KMS-11 (cell line): ENCODE data around the gene ZSCAN25.
"Not testable (repeated sequence)": the region's sequence is repeated elsewhere in the genome, so short reads cannot be mapped to it uniquely, and the experiment has no call there.

Source experiments
- H2AFZ ChIP-seq: fragments of 200-600 bp; sonication (generic); 2 replicates; pipeline ENCODE4 v1.6.1; 2016; ENCODE audit warnings: antibody characterized with exemption, mixed run types, low read depth
- H3K27ac ChIP-seq: fragments of 200-600 bp; sonication (generic); 2 replicates; pipeline ENCODE4 v1.6.1; 2016; ENCODE audit warnings: mild to moderate bottlenecking, mixed run types
- H3K27me3 ChIP-seq: fragments of 200-600 bp; sonication (generic); 2 replicates; pipeline ENCODE4 v1.6.1; 2017; ENCODE audit warnings: mild to moderate bottlenecking, low read depth, mixed run types, moderate library complexity; ENCODE audit not compliant: insufficient read depth
- H3K36me3 ChIP-seq: fragments of 200-600 bp; sonication (generic); 2 replicates; pipeline ENCODE4 v1.6.1; 2017; ENCODE audit warnings: mild to moderate bottlenecking, mixed run types; ENCODE audit not compliant: insufficient read depth
- H3K4me1 ChIP-seq: fragments of 200-600 bp; sonication (generic); 2 replicates; pipeline ENCODE4 v1.6.1; 2016; ENCODE audit warnings: mild to moderate bottlenecking, low read depth, mixed run types; ENCODE audit not compliant: poor library complexity, severe bottlenecking
- H3K4me2 ChIP-seq: fragments of 200-600 bp; sonication (generic); 2 replicates; pipeline ENCODE4 v1.7.0; 2016; ENCODE audit warnings: mild to moderate bottlenecking, mixed run types
- H3K4me3 ChIP-seq: fragments of 200-600 bp; sonication (generic); IDR thresholded peaks from 2 replicates; pipeline ENCODE4 v1.6.1; 2017; ENCODE audit warnings: low read depth, low read length, mixed read lengths; ENCODE audit not compliant: insufficient read depth
- H3K79me2 ChIP-seq: fragments of 200-600 bp; sonication (generic); 2 replicates; pipeline ENCODE4 v1.6.1; 2016; ENCODE audit warnings: low read depth, mixed run types; ENCODE audit not compliant: insufficient read depth
- H3K9ac ChIP-seq: fragments of 200-600 bp; sonication (generic); 2 replicates; pipeline ENCODE4 v1.6.1; 2016; ENCODE audit warnings: mild to moderate bottlenecking, mixed run types
- H4K20me1 ChIP-seq: fragments of 200-600 bp; sonication (generic); 2 replicates; pipeline ENCODE4 v1.6.1; 2016; ENCODE audit warnings: mild to moderate bottlenecking, mixed run types; ENCODE audit not compliant: insufficient read depth
- CTCF ChIP-seq: fragments of 200-600 bp; sonication (generic); conservative IDR thresholded peaks from 2 replicates; pipeline ENCODE4 v1.6.1; 2017; ENCODE audit warnings: low read depth, mild to moderate bottlenecking, antibody characterized with exemption, low read length, moderate library complexity, mixed read lengths

The ZSCAN25 gene

GRCh38 chr7:99631295-99632109 lies 14.8 kb downstream of the ZSCAN25 start:
- no peaks in the 10 kb centered on the region for H3K4me1 ChIP-seq
- H3K36me3 ChIP-seq: no peaks in the 10 kb centered on the region; the same call in 1 of the 2 replicates
- H2AFZ ChIP-seq: no peak overlapping the region
- H3K4me2 ChIP-seq: no peak overlapping the region
- no peaks in the 10 kb centered on the region for H4K20me1 ChIP-seq
- H3K4me3 ChIP-seq: no peak overlapping the region
- no peaks in the 10 kb centered on the region for H3K27me3 ChIP-seq
- H3K79me2 ChIP-seq: no peaks in the 10 kb centered on the region
- no peak overlapping the region for H3K27ac ChIP-seq
- H3K9ac ChIP-seq: no peak overlapping the region
- TF ChIP-seq CTCF: no peak

GRCh38 chr7:99637414-99637813 lies 20.7 kb downstream of the ZSCAN25 start:
- not testable (repeated sequence) for H3K79me2 ChIP-seq, H2AFZ ChIP-seq, H3K4me1 ChIP-seq, H3K36me3 ChIP-seq, H3K4me3 ChIP-seq, H4K20me1 ChIP-seq, H3K27ac ChIP-seq, H3K27me3 ChIP-seq, H3K9ac ChIP-seq, H3K4me2 ChIP-seq

- Histone ChIP-seq H3K36me3 (no peaks in the 10 kb centered on the region), H2AFZ (no peak overlapping the region), H3K27ac (no peak overlapping the region), H3K4me3 (no peak overlapping the region), H4K20me1 (no peaks in the 10 kb centered on the region), H3K9ac (no peak overlapping the region), H3K79me2 (no peaks in the 10 kb centered on the region), H3K4me1 (no peaks in the 10 kb centered on the region), H3K4me2 (no peak overlapping the region), H3K27me3 (no peaks in the 10 kb centered on the region)
- no peak for TF ChIP-seq CTCF
Observed at GRCh38 chr7:99638731-99639130, 22.0 kb downstream of the ZSCAN25 start.

- Histone ChIP-seq H3K79me2 (no peaks in the 10 kb centered on the region), H2AFZ (no peak overlapping the region), H3K9ac (no peak overlapping the region), H3K36me3 (no peaks in the 10 kb centered on the region), H3K4me1 (no peaks in the 10 kb centered on the region), H3K27me3 (no peaks in the 10 kb centered on the region), H3K4me2 (no peak overlapping the region), H3K27ac (no peak overlapping the region), H4K20me1 (no peaks in the 10 kb centered on the region), H3K4me3 (no peak overlapping the region)
- TF ChIP-seq CTCF: no peak
Observed at GRCh38 chr7:99639267-99639666, 22.5 kb downstream of the ZSCAN25 start.

GRCh38 chr7:99642027-99642426 lies 25.3 kb downstream of the ZSCAN25 start:
- H3K4me1 ChIP-seq: no peaks in the 10 kb centered on the region
- H3K4me2 ChIP-seq: no peak overlapping the region
- no peak overlapping the region for H2AFZ ChIP-seq
- H3K36me3 ChIP-seq: no peaks in the 10 kb centered on the region
- H3K27me3 ChIP-seq: no peaks in the 10 kb centered on the region
- H3K9ac ChIP-seq: no peak overlapping the region
- no peak overlapping the region for H3K27ac ChIP-seq
- H3K79me2 ChIP-seq: no peaks in the 10 kb centered on the region
- H3K4me3 ChIP-seq: no peak overlapping the region
- no peak for TF ChIP-seq CTCF
- H4K20me1 ChIP-seq: no peaks in the 10 kb centered on the region
